GM13976 (cell line): ENCODE measurements around the gene EXOC4.

Source experiments
- DNase-seq: peaks from one replicate; pipeline ENCODE4 v3.0.0; 2012; ENCODE audit warnings: low spot score
- CTCF ChIP-seq: IDR thresholded peaks from 2 replicates; pipeline ENCODE4 v1.5.1; 2012; ENCODE audit warnings: borderline replicate concordance, mild to moderate bottlenecking; ENCODE audit not compliant: insufficient read depth; ENCODE audit errors: extremely low read depth, missing control alignments, control extremely low read depth
- in situ Hi-C: fragments of 300-500 bp; cut with MboI; formaldehyde crosslinking; loops from one replicate; pipeline ENCODE4 v1.12.0; 2022; ENCODE audit warnings: low sequenced_read_pairs, mixed read lengths, inconsistent platforms; ENCODE audit not compliant: unreplicated experiment

The EXOC4 gene

DNA sequence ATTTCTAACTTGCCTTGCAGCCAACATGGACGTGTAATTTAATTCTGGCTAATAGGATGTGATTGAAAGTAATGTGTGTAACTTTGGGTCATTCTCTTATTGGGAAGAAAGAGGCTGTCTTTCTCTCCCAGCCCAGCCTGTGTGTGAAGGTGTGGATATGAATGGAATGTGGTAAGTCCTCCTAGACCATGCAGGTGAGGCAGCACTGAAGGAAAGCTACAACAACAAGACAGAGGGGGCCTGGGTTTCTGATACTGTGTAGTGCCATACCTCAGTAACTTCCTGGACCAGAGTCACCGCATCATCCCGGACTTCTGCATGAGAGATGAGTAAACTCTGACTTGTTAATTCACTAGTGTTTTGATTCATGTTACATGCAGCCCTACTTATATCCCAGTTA, 237.0 kb downstream of the EXOC4 start:
- DNase-seq: no peak
- TF ChIP-seq CTCF: no peak
- in situ Hi-C loops: no loop called here

GRCh38 chr7:133491201-133491691, 238.4 kb downstream of the EXOC4 start:
- no peak for TF ChIP-seq CTCF
- in situ Hi-C loops: no loop called here
- DNase-seq: no peak

DNA sequence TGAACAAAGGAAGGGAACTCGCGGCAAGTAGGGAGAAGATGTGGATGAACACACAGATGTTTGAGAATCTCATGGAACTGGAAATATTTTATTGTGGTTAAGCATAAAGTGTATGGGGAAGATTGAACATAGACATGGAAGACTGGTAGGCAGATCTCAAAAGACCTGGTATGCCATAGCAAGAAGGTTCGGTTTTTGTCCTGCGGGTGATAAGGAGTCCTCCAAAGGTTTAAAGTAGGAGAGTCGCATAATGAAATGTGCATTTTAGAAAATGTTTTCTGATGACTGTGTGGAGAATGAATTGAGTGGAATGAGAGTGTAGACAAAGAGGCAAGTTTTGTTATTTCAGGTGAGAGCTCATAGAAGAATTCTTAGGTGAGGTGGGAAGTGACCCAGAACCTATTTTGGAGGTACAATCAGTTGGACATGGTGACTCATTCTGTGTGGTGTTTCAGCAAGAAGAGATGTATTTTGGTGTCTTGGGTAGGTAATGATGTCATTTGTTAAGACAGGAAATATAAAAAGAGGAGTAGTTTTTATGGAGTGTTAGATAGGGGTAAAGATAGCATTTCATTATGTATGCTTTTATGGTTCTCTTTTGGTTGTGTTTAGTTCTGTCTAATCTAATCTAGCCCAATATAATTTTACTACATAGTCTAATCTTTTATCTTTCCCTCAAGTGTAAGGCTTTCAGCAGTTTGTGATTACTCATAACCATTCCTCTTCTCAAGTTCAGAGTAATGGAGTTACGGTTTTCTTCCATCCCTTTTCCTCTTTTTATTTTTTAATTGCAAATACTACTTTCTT, 239.2 kb downstream of the EXOC4 start:
- in situ Hi-C loops: no loop called here
- no peak for TF ChIP-seq CTCF
- DNase-seq: no peak

DNA sequence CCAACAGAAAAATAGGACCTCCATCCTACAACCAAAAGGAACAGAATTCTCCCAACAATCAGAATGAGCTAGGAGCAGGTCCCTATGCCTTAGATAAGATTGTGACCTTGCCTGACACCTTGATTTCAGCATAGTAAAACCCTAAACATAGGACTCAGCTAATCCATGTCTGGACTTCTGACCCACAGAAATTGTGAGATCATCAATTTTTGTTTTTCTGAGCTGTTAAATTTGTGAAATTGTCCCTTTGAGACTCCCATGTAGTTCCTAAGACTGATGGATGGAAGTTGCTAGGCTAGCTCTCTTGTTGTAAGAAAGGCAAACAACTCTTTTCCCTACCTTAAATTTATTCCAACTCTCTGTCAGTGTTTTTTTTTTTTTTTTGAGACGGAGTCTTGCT, 244.2 kb downstream of the EXOC4 start:
- in situ Hi-C loops: no loop called here
- no peak for TF ChIP-seq CTCF
- no peak for DNase-seq

GRCh38 chr7:133501771-133502170, 248.9 kb downstream of the EXOC4 start:
- in situ Hi-C loops: no loop called here
- TF ChIP-seq CTCF: no peak
- DNase-seq: no peak

- TF ChIP-seq CTCF: no peak
- no peak for DNase-seq
- in situ Hi-C loops: no loop called here
These were observed 249.6 kb downstream of the EXOC4 start for GRCh38 chr7:133502498-133502897.
